SU-DHL-6 (cell line): ENCODE data around the gene PKDREJ.

Experiments used
- H2AFZ ChIP-seq: fragments of 200-600 bp; sonication (generic); 2 replicates; pipeline ENCODE4 v1.6.1; 2014; ENCODE audit warnings: low read depth, mild to moderate bottlenecking, moderate library complexity, mixed read lengths, antibody characterized with exemption, low read length; ENCODE audit not compliant: severe bottlenecking
- H3F3A ChIP-seq: fragments of 200-600 bp; shearing (Covaris generic); 2 replicates; pipeline ENCODE4 v1.6.0; 2016; ENCODE audit warnings: antibody characterized with exemption, mild to moderate bottlenecking; ENCODE audit not compliant: insufficient read depth
- H3K27ac ChIP-seq: fragments of 200-600 bp; sonication (generic); 2 replicates; pipeline ENCODE4 v1.5.1; 2016; ENCODE audit warnings: low read depth, mild to moderate bottlenecking, low read length, moderate library complexity, mixed read lengths
- H3K27me3 ChIP-seq: fragments of 200-600 bp; sonication (generic), shearing (Covaris generic); 2 replicates; pipeline ENCODE4 v1.6.0; 2014; ENCODE audit warnings: mild to moderate bottlenecking, low read length
- H3K36me3 ChIP-seq: fragments of 200-600 bp; sonication (generic); 2 replicates; pipeline ENCODE4 v1.6.1; 2014; ENCODE audit warnings: mild to moderate bottlenecking, low read length, mixed read lengths
- H3K4me2 ChIP-seq: fragments of 300-600, 200-600 bp; shearing (Covaris generic), sonication (generic); 2 replicates; pipeline ENCODE4 v1.6.0; 2014; ENCODE audit warnings: low read length, low read depth, mild to moderate bottlenecking; ENCODE audit not compliant: poor library complexity, severe bottlenecking
- H3K4me3 ChIP-seq: fragments of 200-600 bp; sonication (generic); 2 replicates; pipeline ENCODE4 v1.5.1; 2014; ENCODE audit warnings: antibody characterized with exemption, low read length, mild to moderate bottlenecking, mixed read lengths; ENCODE audit not compliant: insufficient read depth, poor library complexity, severe bottlenecking
- H3K79me2 ChIP-seq: fragments of 200-600 bp; sonication (generic); 2 replicates; pipeline ENCODE4 v1.6.1; 2014; ENCODE audit warnings: mild to moderate bottlenecking, low read length, moderate library complexity; ENCODE audit not compliant: insufficient read depth
- H3K9ac ChIP-seq: fragments of 200-600 bp; sonication (generic); 2 replicates; pipeline ENCODE4 v1.7.0; 2014; ENCODE audit warnings: mild to moderate bottlenecking, low read length
- H3K9me2 ChIP-seq: fragments of 200-600 bp; sonication (generic); replicated peaks from 2 replicates; pipeline ENCODE4 v1.6.1; 2014; ENCODE audit warnings: low read length; ENCODE audit not compliant: insufficient read depth
- H3K9me3 ChIP-seq: fragments of 200-600 bp; sonication (generic); 2 replicates; pipeline ENCODE4 v1.6.1; 2014; ENCODE audit warnings: low read length, mixed read lengths; ENCODE audit not compliant: insufficient read depth
- H4K20me1 ChIP-seq: fragments of 200-600 bp; sonication (generic); 2 replicates; pipeline ENCODE4 v1.6.1; 2014; ENCODE audit warnings: low read depth, mild to moderate bottlenecking, antibody characterized with exemption, low read length, moderate library complexity, mixed read lengths
- EZH2phosphoT487 ChIP-seq: fragments of 200-600 bp; sonication (generic), shearing (Covaris generic); conservative IDR thresholded peaks from 2 replicates; pipeline ENCODE4 v1.6.1; 2018; ENCODE audit warnings: mild to moderate bottlenecking, antibody characterized with exemption, low read length, moderate library complexity, mixed read lengths
- TF ChIP-seq, protein P1 (sequence below): fragments of 200-600 bp; sonication (generic); IDR thresholded peaks from one replicate; pipeline ENCODE4 v1.5.1; 2017; ENCODE audit warnings: antibody characterized with exemption, mild to moderate bottlenecking, low read length, moderate library complexity; ENCODE audit not compliant: insufficient read depth, poor library complexity, severe bottlenecking

PKDREJ gene

DNA sequence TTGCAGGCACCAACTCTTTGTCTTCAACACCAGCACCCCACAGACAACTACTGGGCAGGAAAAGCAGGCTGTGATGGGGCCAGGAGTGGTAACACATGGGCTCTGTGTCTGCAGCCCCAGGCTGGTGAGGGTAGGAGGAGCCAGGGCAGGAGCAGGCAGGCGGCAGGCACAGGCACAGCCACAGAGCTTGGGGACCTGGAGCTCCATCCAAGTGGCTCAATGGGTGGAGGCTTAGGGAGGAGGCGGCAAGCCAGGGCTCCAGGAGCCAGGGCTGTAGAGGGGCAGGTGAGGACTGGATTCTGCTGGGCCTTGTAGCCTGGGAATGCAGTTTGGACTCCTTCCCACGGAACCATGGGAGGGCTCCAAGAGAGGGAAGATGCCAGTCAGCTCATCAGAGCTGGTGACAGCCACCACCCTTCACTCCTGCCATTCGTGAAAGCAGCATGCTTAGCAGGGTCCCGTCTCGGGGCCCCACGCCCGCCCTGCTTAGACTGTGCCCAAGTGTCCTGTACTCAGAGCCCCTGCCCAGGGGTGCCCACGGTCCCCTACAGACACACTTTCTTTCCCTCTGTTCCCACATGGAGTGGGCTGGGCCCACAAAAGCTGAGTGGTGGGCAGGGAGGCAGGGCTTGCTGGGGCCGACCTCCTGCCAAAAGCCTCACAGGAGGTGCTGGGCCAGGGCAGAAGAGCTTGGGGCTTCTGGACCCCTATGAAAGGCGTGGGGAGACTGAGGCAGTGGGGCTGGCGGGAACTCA is 17.1 kb upstream of the PKDREJ start:
- H3K79me2 ChIP-seq: no peaks in the 10 kb centered on the region
- TF ChIP-seq, protein P1, sequence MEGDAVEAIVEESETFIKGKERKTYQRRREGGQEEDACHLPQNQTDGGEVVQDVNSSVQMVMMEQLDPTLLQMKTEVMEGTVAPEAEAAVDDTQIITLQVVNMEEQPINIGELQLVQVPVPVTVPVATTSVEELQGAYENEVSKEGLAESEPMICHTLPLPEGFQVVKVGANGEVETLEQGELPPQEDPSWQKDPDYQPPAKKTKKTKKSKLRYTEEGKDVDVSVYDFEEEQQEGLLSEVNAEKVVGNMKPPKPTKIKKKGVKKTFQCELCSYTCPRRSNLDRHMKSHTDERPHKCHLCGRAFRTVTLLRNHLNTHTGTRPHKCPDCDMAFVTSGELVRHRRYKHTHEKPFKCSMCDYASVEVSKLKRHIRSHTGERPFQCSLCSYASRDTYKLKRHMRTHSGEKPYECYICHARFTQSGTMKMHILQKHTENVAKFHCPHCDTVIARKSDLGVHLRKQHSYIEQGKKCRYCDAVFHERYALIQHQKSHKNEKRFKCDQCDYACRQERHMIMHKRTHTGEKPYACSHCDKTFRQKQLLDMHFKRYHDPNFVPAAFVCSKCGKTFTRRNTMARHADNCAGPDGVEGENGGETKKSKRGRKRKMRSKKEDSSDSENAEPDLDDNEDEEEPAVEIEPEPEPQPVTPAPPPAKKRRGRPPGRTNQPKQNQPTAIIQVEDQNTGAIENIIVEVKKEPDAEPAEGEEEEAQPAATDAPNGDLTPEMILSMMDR: no peak
- no peak for TF ChIP-seq EZH2phosphoT487
- H3K9me3 ChIP-seq: no peaks in the 10 kb centered on the region
- no peaks in the 10 kb centered on the region for H4K20me1 ChIP-seq
- no peaks in the 10 kb centered on the region for H3F3A ChIP-seq
- H3K4me3 ChIP-seq: no peak overlapping the region
- H3K9me2 ChIP-seq: no peaks in the 10 kb centered on the region
- H3K4me2 ChIP-seq: no peak overlapping the region
- no peak overlapping the region for H3K9ac ChIP-seq
- H3K36me3 ChIP-seq: no peaks in the 10 kb centered on the region
- H3K27me3 ChIP-seq: no peaks in the 10 kb centered on the region
- H3K27ac ChIP-seq: no peak overlapping the region
- H2AFZ ChIP-seq: no peak overlapping the region

DNA sequence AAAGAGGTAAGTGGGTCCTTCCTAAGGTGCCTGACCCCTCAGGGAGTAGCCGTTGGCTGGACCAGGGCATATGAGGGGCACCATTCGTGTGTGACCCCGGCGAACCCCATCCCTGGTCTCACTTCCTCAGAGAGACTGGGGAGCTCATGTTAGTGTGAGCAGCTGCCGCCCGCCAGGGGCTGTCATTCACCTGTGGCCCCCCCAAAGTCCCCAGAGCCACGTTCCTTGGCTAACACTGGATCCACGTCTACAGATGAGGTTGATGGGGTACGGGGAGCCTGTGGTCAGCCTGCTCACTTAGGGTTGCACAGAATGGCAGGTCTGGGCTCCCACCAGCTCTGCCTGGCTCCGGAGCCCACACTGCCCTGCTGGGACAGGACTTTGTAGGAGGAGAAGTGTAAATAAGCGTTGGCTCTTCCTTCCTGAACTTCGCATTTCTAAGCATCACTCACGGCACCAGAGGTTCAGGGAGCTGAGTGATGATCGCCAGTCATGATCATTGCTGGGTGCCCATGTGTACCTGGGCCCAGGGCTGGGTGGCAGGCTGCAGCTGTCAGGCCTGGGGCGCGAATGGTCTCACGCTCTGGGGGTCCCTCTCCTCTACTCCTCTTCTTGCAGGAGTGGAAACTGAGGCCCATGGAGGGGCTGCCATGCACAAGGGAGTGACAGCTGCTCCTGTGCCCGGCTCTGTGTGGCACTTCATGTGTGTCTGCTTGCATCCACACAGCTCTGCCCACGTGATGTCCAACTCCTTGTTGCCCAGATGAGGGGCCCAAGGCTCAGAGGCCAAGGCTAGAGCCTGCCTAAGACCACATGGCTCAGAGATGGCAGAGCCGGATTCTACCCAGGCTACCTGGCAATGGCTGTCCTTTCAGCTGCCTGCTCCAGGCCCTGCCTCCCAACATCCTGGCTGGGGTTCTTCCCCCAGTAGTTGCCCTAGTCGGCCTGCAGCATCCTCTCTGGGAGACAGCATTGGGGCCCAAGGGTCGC is 15.8 kb upstream of the PKDREJ start:
- Histone ChIP-seq H3K27ac (no peak overlapping the region), H3K9ac (no peak overlapping the region), H3K27me3 (no peaks in the 10 kb centered on the region), H3F3A (no peaks in the 10 kb centered on the region), H3K36me3 (no peaks in the 10 kb centered on the region), H3K9me2 (no peaks in the 10 kb centered on the region), H3K4me3 (no peak overlapping the region), H2AFZ (no peak overlapping the region), H4K20me1 (no peaks in the 10 kb centered on the region), H3K9me3 (no peaks in the 10 kb centered on the region), H3K4me2 (no peak overlapping the region), H3K79me2 (no peaks in the 10 kb centered on the region)
- TF ChIP-seq, protein P1: no peak
- no peak for TF ChIP-seq EZH2phosphoT487

DNA sequence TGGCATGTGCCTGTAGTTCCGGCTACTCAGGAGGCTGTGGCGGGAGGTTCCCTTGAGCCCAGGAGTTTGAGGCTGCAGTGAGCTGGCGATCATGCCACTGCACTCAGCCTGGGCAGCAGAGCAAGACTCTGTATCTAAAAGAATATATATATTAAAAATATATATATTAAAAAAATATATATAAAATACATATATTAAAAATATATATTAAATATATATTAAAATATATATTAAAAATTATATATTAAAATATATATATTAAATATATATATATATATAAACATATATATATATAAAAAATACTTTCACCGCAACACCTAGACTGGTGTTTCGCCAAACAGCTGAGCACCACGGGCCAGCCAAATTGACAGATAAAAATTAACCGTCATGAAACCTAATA is 13.4 kb upstream of the PKDREJ start:
- Histone ChIP-seq H4K20me1 (no peaks in the 10 kb centered on the region), H3K27ac (no peak overlapping the region), H3K9ac (no peak overlapping the region), H3K4me2 (no peak overlapping the region), H3F3A (no peaks in the 10 kb centered on the region), H2AFZ (no peak overlapping the region), H3K4me3 (no peak overlapping the region), H3K9me2 (no peaks in the 10 kb centered on the region), H3K9me3 (no peaks in the 10 kb centered on the region), H3K36me3 (no peaks in the 10 kb centered on the region), H3K79me2 (no peaks in the 10 kb centered on the region), H3K27me3 (no peaks in the 10 kb centered on the region)
- no peak for TF ChIP-seq EZH2phosphoT487
- TF ChIP-seq, protein P1: no peak
